GM18951 (cell line): Measurements from ENCODE around the gene CXCR4.

Experiments
- POLR2A ChIP-seq: IDR thresholded peaks from 4 replicates; pipeline ENCODE4 v1.6.1; 2011; ENCODE audit warnings: mild to moderate bottlenecking; ENCODE audit not compliant: insufficient read length, insufficient read depth; ENCODE audit errors: extremely low read depth
- in situ Hi-C: fragments of 300-500 bp; cut with MboI; formaldehyde crosslinking; loops from one replicate; pipeline ENCODE4 v1.12.0; 2022; ENCODE audit warnings: low sequenced_read_pairs, mixed read lengths, inconsistent platforms; ENCODE audit not compliant: unreplicated experiment

The CXCR4 gene

DNA sequence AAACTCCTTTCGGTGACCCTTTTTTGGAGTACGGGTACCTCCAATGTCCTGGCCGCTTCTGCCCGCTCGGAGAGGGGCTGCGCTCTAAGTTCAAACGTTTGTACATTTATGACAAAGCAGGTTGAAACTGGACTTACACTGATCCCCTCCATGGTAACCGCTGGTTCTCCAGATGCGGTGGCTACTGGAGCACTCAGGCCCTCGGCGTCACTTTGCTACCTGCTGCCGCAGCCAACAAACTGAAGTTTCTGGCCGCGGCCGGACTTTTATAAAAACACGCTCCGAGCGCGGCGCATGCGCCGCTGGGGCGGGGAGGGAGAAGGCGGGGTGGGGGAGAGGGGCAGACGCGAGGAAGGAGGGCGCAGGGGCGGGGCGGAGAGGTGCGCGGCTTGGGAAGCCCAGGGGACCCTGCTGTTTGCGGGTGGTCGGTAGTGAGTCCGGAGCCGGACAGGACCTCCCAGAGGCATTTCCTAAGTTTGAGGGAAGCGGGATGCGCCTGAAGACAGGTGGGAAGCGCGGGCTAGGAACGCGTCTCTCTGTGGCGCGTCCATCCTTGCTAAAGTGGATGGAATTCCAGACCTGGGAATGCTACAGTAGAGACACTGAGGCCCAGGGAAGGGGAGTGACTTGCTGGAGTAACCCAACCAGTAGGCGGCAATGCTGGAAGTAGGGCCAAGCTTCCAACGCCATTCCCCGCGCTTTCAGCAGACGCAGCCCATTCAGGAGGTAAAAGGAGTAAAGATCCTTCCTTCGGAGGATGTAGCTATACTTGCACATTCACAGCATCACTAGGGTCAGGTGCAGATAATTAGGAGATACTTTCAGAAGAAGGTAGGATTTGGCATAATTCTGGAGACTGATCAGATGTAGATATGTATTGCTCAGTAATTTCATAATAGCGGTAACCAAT lies at the start of gene CXCR4:
Gene CXCR4, minus strand, starts transcription at position 241 of the 910 bp plus-strand sequence. Its CDS starts 89 bp downstream, at position 152.
- in situ Hi-C loops = no loop called here
- peak; percentile 96 for TF ChIP-seq POLR2A

DNA sequence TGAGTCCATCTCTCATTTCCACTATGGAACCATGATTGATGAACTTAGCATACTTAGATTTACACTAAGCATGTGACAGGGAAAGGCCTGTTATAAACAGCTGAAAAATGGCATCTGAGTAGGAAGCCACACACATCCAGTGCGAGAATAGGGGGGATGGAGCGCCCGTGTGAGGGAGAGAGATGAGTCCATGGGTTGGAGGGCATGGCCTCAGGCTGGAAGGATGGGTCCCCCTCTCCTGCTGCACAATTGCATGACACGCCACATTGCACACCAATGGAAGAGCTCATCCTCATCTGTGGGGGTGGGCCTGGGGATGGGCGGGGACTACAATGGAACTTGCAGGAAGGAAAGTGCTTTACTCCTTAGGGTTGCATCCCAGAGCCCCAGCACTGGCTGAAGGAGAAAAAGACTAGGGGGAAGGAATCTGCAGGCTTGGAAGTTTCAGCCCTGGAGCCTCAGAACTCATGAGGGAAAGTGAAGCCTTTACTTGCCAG lies 46.4 kb upstream of the CXCR4 start:
- in situ Hi-C loops = no loop called here
- no peak for TF ChIP-seq POLR2A

DNA sequence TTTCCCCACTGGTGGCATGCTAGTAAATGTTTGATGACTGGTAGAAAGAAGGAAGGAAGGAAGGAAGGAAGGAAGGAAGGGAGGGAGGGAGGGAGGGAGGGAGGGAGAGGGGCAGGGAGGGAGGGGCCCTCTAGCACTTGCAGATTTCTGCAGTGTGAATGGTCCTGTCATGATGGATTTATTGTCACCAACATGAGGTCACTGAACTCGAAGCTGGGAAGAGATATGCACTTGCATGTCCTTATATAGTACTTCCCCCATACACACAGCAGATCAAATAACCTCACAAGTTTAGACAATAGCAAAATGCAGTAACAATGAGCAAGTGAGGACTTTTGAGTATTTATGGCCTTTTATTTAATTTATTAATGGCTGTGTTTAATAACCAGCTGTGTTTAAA lies 44.5 kb upstream of the CXCR4 start:
- TF ChIP-seq POLR2A = no peak
- in situ Hi-C loops = no loop called here

DNA sequence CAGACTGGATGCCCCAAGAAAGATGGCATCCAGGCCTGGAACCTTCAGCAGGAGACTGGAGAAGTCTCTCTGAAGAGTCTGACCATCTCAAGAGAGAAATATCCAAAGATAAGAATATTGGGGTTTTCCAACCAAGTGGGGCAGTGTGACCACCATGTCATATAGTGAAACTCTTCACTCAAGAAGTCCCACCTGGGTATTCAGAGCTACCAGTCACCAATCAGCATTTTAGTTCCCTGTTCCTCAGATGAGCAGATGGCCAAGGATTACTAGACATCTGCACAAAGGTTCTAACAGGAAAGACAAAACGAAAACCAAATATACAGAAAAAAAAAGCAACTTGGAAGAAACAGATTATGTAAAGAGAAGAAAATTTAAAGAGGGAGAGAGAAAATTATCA lies 38.5 kb upstream of the CXCR4 start:
- in situ Hi-C loops = no loop called here
- TF ChIP-seq POLR2A = no peak

DNA sequence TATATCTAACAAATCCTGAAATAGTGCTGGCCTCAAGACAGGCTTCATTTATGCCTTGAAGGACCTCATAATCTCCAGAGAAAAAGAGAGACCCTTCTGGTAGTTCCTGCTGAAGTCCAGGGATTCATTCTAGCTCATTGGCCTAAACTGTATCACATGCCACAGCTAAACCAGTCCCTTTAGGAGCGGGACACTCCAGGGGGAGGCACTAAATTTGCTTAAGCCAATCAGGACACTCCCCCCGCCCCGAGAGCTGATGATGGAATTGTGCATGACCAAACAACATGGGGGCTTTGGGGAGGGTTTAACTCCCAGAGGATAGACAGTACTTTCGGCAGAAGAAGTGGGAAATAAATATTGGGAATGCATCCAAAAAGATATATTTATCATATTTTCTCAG lies 36.4 kb upstream of the CXCR4 start:
- in situ Hi-C loops = no loop called here
- TF ChIP-seq POLR2A = no peak

DNA sequence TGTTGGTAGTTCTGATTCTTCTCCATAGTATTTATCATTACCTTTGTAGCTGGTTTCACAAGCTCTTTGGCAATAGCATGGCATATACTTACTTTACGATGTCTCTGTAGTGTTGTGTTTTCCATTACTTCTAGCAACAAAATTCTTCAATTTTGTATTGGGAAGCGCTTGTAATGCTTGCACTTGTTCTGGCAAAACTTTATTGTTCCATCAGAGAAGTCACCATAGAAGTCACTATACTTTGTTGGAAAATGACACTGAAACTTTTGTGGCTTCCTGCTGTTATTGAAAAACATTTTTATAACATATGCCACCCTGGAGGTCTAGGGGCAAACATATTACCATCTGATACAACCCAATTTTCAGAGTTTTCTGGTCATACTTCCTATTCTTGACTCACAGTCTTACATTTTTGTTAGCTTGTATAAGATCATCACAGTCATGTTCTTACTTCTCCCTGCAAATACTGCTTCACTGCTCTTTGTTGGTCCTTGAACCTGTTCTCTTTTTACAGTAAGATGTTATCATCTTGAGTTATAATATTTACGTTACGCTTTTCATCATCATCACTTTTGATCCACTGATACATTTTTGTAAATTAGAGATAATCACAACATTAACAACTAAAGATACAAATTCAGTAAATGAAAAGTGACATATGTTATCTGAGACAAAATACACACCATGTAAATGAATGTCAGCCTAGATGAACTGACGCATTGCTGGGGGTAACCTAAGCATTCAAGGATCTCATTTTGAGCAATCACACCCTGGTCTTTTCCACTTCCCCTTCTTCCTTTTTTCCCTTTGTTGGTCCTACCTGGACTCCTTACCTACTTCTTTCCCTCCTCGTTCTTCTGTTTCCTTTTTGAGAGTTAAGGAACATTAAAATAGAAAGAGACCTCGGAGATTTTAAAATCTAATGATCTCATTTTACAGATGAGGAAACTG lies 33.3 kb upstream of the CXCR4 start:
- TF ChIP-seq POLR2A = no peak
- in situ Hi-C loops = no loop called here

DNA sequence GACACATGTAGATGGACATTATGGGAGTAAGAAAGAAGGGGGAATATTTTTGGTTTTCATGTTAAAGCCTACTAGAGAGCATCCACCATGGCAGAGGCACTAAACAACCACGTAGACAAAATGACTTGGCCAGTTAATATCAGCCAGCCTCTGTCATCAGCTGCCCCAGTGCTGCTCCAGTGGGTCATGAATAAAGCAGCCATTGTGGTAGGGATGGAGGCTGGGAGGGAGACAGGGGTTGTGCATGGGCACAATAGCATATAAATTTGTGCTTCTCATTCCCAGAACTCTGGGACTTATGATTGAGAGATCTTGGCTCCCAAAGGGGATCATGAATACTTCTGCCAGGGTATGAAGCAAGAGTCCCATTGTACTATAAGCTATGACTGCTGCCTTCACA lies 31.1 kb upstream of the CXCR4 start:
- in situ Hi-C loops = no loop called here

DNA sequence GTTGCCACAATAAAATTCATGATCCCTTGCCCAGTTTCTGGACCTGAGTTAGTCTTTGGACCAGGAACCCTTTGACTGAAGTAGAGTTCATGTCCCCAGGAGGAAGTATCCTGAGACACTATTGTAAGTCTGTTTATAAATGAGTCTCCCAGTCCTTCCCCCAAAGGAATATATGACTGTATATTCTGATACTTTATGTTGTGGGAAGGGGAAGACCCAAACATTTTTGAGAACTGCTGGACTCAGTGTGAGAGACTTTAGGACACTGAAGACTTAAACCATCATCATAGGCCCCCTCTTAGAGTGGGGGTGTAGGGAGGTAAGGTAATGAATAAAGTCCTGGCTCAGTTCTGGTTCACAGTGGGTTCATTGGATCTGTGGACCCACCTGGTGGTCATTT lies 28.6 kb upstream of the CXCR4 start:
- in situ Hi-C loops = no loop called here
- TF ChIP-seq POLR2A = no peak

More for the DNA sequence above, 31.1 kb upstream of the CXCR4 start:
- TF ChIP-seq POLR2A = no peak

DNA sequence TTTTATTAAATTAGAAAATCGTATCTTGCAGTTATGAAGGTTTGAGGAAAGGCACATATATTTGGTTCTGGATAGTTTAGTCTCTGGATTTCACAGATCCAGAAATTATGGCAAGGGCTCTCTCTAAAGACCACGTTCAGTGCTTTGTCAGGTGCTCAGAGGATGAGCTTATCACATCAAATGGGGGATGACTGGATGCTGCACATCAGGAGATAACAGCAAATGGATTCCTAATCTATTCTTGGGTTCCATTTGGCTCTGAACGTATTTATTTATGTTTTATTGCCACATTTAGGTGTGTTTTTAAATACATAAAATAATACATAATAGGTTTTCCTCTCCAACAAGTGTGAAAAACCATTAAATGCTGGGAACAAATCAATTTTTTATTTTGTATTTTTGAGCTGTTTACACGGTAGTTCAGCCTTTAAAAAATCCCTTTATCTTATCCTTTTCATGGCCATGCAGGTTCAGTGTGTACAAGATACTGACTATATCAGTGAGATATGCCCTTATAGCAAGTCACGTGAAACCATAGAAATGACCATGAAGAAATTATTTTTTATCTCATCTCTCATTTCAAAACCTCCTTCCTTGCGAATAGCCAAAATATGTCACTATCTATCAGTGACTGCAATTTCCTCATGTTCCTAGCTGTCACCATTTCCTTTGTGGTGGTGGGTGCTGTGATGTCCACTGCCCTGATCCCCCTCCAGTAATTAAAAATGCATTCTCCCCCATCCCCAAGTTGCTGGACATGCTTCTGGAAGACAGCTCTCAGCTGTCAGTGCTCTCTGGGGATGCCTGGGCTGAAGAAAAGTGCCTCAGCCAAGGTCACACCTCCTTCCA lies 25.9 kb upstream of the CXCR4 start:
- in situ Hi-C loops = no loop called here
- TF ChIP-seq POLR2A = no peak

DNA sequence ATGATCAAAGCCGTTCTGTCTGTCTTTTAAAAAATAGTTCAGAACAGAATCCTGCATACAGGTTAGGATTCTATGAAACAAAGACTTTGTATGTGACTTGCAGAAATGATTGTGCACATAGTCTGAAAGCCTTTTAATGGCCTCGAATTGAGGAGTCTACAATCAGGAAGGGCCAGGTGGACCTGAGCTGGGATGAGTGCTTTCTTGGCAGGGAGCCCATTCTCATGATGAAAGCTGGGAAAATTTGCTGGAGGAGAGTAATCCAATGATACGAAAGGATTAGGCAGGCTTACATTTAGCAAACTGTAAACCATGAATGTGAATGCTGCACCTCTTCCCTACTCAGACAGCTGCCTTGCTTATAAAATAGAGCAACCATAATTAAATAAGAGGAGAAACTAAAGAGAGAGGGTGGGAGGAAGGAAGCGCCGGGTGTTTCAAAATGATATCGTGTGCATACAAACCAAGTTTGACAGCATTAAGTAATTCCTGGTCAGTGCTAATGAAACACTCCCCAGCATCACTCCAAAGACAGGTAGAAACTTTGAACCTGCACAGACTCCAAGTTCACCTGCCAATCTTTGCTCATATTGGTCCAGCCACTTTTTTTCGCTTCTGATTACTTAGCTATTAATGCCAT lies 23.7 kb upstream of the CXCR4 start:
- TF ChIP-seq POLR2A = no peak
- in situ Hi-C loops = no loop called here

DNA sequence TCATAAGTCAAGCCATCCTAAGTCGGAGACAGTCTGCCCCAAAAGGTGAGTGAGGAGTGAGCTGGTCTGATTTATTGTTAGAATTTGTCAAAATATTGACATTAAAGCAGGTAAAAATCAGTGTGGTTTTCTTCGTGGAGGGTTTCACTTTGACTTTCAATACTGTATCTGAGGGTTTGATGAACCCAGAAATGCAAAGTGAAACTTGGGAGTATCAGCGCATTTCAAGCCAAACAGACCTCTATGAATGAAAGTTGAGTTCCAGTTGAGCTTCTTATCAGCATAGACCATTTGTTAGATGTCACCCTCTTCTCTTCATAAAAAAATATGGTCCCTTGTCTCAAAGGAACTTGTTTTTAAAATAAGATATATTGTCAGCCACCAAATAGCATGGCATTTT lies 21.7 kb upstream of the CXCR4 start:
- no peak for TF ChIP-seq POLR2A
- in situ Hi-C loops = loop anchor here (5.0 to 10.0 kb wide), 2 partner anchors 225 to 238 kb away; no protein-coding TSS in a partner anchor

DNA sequence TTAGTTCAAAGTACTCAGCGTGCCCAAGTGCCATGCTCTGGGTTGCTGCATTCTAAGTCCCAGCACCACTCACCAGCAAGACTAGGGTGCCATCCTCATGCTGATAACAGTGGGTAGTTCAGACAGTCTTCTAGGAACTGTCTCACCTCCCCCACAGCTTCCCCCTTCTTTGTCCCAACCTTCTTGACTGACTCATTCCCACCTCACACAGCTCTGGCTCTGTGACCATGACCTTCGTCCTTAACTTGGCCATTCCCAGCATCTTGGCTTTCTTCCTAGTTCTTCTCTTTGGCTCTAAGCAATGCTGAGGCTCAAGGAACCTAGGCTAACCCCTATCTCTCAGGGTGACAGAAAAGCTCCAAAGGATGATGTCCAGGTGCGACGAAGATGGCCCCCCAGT lies 20.0 kb upstream of the CXCR4 start:
- TF ChIP-seq POLR2A = no peak
- in situ Hi-C loops = loop anchor here (5.0 to 10.0 kb wide), 2 partner anchors 223 to 239 kb away; no protein-coding TSS in a partner anchor
